OCI-M2 (cell line): ENCODE results near the gene FGF3.

Source experiments
- DNase-seq: peaks from one replicate; lab custom pipeline; 2025; ENCODE audit not compliant: unreplicated experiment; lab: John Stamatoyannopoulos, UW

Gene FGF3

GRCh38 chr11:69804769-69805508, 14.3 kb downstream of the FGF3 start:
- DNase-seq, result no peak

GRCh38 chr11:69803604-69804218, 15.5 kb downstream of the FGF3 start:
- no peak for DNase-seq

- DNase-seq, result no peak
Measured at GRCh38 chr11:69803022-69803421, 16.2 kb downstream of the FGF3 start.

GRCh38 chr11:69802590-69802989, 16.6 kb downstream of the FGF3 start:
- no peak for DNase-seq

GRCh38 chr11:69801513-69802335, 17.5 kb downstream of the FGF3 start:
- no peak for DNase-seq

GRCh38 chr11:69800278-69800677, 18.9 kb downstream of the FGF3 start:
- DNase-seq, result no peak

- DNase-seq, result no peak
Measured at GRCh38 chr11:69799582-69799981, 19.6 kb downstream of the FGF3 start.

- no peak for DNase-seq
Measured at GRCh38 chr11:69799097-69799496, 20.1 kb downstream of the FGF3 start.

GRCh38 chr11:69797737-69798528, 21.3 kb downstream of the FGF3 start:
- DNase-seq, result no peak

GRCh38 chr11:69797156-69797555, 22.1 kb downstream of the FGF3 start:
- no peak for DNase-seq

GRCh38 chr11:69796063-69796462, 23.2 kb downstream of the FGF3 start:
- DNase-seq, result no peak

GRCh38 chr11:69791276-69792180, 27.7 kb downstream of the FGF3 start:
- no peak for DNase-seq

- no peak for DNase-seq
Measured at GRCh38 chr11:69788956-69789355, 30.3 kb downstream of the FGF3 start.

GRCh38 chr11:69787906-69788305, 31.3 kb downstream of the FGF3 start:
- DNase-seq, result no peak

- no peak for DNase-seq
Measured at GRCh38 chr11:69787457-69787856, 31.8 kb downstream of the FGF3 start.

- DNase-seq, result no peak
Measured at GRCh38 chr11:69781241-69781640, 38.0 kb downstream of the FGF3 start.

GRCh38 chr11:69778373-69778772, 40.8 kb downstream of the FGF3 start:
- no peak for DNase-seq

GRCh38 chr11:69775163-69775755, 44.0 kb downstream of the FGF3 start, which contains the start of gene FGF4:
Gene FGF4 (minus strand): TSS chr11:69775341. CDS start chr11:69775084, 257 bp downstream.
- DNase-seq, result no peak

- no peak for DNase-seq
Measured at GRCh38 chr11:69774354-69775162, 44.7 kb downstream of the FGF3 start.
